Nephron progenitor cell (in vitro differentiated cells): ENCODE results near the gene ABHD14A.

ENCODE experiments used
- DNase-seq: peaks from one replicate; pipeline ENCODE4 v3.0.0; 2021
- H3K27ac Mint-ChIP-seq: 2 replicates; pipeline ENCODE4 v1.8.0; 2021; ENCODE audit warnings: mild to moderate bottlenecking, moderate library complexity, mixed read lengths
- H3K27me3 Mint-ChIP-seq: 2 replicates; pipeline ENCODE4 v1.8.0; 2021; ENCODE audit warnings: mild to moderate bottlenecking, low read depth, mixed read lengths; ENCODE audit not compliant: poor library complexity
- H3K36me3 Mint-ChIP-seq: 2 replicates; pipeline ENCODE4 v1.8.0; 2021; ENCODE audit warnings: low read depth, mixed read lengths
- H3K4me1 Mint-ChIP-seq: 2 replicates; pipeline ENCODE4 v1.8.0; 2021; ENCODE audit warnings: mixed read lengths
- H3K4me3 Mint-ChIP-seq: 2 replicates; pipeline ENCODE4 v1.8.0; 2021; ENCODE audit warnings: mild to moderate bottlenecking, moderate library complexity, mixed read lengths
- H3K9me3 Mint-ChIP-seq: 2 replicates; pipeline ENCODE4 v1.8.0; 2021; ENCODE audit warnings: mild to moderate bottlenecking, moderate library complexity, mixed read lengths
- TF ChIP-seq, protein P1 (sequence below): fragments of 200-600 bp; sonication (generic); IDR thresholded peaks from 2 replicates; pipeline ENCODE4 v1.5.0; 2021; ENCODE audit warnings: antibody characterized with exemption

The ABHD14A gene

DNA sequence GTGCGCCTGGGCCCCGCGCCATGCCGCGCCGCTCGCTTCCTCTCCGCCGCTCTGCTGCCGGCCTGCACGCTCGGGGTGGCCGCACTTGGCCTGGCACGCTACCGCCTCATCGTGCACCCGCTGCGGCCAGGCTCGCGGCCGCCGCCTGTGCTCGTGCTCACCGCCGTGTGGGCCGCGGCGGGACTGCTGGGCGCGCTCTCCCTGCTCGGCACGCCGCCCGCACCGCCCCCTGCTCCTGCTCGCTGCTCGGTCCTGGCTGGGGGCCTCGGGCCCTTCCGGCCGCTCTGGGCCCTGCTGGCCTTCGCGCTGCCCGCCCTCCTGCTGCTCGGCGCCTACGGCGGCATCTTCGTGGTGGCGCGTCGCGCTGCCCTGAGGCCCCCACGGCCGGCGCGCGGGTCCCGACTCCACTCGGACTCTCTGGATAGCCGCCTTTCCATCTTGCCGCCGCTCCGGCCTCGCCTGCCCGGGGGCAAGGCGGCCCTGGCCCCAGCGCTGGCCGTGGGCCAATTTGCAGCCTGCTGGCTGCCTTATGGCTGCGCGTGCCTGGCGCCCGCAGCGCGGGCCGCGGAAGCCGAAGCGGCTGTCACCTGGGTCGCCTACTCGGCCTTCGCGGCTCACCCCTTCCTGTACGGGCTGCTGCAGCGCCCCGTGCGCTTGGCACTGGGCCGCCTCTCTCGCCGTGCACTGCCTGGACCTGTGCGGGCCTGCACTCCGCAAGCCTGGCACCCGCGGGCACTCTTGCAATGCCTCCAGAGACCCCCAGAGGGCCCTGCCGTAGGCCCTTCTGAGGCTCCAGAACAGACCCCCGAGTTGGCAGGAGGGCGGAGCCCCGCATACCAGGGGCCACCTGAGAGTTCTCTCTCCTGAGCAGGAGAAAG lies 18.7 kb upstream of the ABHD14A start:
- peaks cover 26% of the 10 kb centered on the region for H3K4me1 Mint-ChIP-seq
- TF ChIP-seq, protein P1, sequence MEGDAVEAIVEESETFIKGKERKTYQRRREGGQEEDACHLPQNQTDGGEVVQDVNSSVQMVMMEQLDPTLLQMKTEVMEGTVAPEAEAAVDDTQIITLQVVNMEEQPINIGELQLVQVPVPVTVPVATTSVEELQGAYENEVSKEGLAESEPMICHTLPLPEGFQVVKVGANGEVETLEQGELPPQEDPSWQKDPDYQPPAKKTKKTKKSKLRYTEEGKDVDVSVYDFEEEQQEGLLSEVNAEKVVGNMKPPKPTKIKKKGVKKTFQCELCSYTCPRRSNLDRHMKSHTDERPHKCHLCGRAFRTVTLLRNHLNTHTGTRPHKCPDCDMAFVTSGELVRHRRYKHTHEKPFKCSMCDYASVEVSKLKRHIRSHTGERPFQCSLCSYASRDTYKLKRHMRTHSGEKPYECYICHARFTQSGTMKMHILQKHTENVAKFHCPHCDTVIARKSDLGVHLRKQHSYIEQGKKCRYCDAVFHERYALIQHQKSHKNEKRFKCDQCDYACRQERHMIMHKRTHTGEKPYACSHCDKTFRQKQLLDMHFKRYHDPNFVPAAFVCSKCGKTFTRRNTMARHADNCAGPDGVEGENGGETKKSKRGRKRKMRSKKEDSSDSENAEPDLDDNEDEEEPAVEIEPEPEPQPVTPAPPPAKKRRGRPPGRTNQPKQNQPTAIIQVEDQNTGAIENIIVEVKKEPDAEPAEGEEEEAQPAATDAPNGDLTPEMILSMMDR, result peak; percentile 62
- H3K36me3 Mint-ChIP-seq, result peaks cover 17% of the 10 kb centered on the region
- peak; percentile 65 for DNase-seq
- no peak overlapping the region for H3K27ac Mint-ChIP-seq
- H3K27me3 Mint-ChIP-seq, result peaks cover 5% of the 10 kb centered on the region
- H3K4me3 Mint-ChIP-seq, result no peak overlapping the region
- no peaks in the 10 kb centered on the region for H3K9me3 Mint-ChIP-seq

DNA sequence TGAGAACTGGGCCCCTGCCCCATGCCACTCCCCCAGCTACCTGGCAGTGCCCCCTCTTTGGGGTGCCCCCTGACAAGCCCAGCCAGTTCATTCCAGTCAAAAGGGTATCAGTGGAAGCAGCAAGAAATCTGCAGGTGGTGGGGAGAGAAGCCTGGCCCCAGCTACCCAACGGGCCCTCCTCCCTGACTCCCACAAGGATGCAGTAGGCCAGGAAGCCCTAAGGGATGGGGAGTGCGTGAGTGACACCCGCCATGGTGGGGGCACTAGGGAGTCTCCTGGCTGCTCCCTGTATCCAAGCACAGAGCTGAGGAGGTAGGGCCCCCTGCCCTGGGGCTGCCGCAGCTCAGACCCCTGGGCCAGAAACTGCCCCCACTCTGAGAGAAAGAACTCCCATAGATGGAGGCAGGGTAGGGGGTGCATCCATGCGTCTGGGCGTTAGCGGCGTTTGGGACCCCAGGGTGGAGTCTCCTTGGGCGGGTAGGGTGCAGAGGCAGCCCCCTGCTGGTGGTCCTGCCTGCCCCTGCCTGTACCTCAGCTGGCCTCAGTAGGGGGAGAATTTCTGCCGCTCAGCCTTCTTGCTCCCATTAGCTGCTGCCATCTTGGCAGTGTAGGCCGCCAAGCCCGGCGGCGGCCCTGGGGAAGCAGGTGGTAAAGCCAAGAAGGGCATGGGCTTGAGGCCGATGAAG lies 17.2 kb upstream of the ABHD14A start:
- Mint-ChIP-seq H3K4me3 (no peak overlapping the region), H3K36me3 (peaks cover 27% of the 10 kb centered on the region), H3K27me3 (peaks cover 5% of the 10 kb centered on the region), H3K9me3 (no peaks in the 10 kb centered on the region), H3K27ac (no peak overlapping the region), H3K4me1 (peaks cover 34% of the 10 kb centered on the region)
- no peak for DNase-seq
- TF ChIP-seq, protein P1, result no peak

DNA sequence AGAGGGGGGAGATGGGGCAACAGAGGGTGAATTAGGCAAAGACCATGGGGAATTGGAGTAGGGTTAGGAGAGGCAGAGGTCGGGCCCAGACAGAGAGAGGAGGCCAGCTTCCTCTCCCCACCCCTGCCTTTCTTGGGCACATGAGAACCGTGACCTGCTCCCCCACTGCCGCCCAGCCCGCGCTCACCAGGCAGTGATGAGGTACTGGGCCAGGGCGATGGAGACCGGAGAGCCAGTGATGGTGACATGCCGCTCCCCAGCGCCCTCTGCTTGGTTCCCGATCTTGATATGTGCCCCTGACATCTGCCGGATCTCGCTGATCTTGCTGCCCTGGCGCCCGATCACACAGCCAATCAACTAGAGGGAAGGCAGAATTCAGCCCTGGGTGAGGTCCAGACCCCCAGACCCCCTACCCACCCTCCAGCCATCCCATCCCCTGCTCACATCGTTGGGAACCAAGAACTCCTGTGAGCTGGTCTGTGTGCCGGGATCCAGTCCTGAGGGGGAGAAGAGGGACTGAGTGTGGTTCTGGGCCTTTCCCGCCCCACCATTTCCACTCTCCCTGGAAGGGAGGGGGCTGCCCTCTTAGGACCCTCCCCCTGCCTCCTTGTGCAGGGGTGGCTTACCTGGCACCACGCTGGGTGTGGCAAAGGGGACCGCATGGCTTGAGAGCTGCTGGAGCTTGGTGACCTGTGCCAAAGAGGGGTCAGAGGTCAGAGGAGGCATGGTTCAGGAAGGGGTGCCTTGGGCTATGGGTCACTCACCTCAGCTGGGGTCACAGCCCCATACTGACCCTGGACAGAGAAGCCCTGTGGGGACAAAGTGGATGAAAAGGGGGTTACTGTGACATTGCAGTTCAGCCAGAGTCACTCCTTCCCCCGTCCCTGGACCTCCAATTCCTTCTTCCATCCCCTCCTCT lies 16.0 kb upstream of the ABHD14A start:
- DNase-seq, result no peak
- no peaks in the 10 kb centered on the region for H3K9me3 Mint-ChIP-seq
- TF ChIP-seq, protein P1, result no peak
- H3K27ac Mint-ChIP-seq, result no peak overlapping the region
- no peak overlapping the region for H3K4me3 Mint-ChIP-seq
- peaks cover 27% of the 10 kb centered on the region for H3K36me3 Mint-ChIP-seq
- peaks cover 5% of the 10 kb centered on the region for H3K27me3 Mint-ChIP-seq
- H3K4me1 Mint-ChIP-seq, result peaks cover 33% of the 10 kb centered on the region

GRCh38 chr3:51959651-51960050 lies 15.2 kb upstream of the ABHD14A start:
- Mint-ChIP-seq H3K36me3 (peaks cover 27% of the 10 kb centered on the region), H3K4me1 (peaks cover 37% of the 10 kb centered on the region), H3K27ac (no peak overlapping the region), H3K4me3 (no peak overlapping the region), H3K9me3 (no peaks in the 10 kb centered on the region), H3K27me3 (no peaks in the 10 kb centered on the region)
- TF ChIP-seq, protein P1, result no peak
- no peak for DNase-seq

DNA sequence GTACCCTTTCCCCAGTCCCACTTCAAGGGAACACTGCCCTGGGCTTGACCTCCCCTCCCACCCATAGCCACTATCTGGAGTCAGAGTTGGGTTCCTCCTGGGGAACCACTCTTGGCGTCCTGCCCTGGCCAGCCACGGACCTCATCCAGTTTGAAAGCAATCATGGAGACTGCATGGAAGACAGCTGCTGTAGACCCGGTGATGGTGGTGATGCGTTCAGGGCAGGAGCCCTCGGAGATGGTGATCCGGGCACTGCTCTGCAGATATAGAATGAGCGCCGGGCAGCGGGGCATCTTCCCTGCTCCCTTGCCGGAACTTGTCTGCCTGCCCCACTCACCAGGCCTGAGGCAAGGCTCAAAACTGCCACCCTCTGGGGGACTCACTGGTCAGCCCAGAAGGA lies 14.5 kb upstream of the ABHD14A start:
- TF ChIP-seq, protein P1, result no peak
- peaks cover 45% of the 10 kb centered on the region for H3K4me1 Mint-ChIP-seq
- no peaks in the 10 kb centered on the region for H3K9me3 Mint-ChIP-seq
- H3K36me3 Mint-ChIP-seq, result peaks cover 27% of the 10 kb centered on the region
- H3K27me3 Mint-ChIP-seq, result no peaks in the 10 kb centered on the region
- no peak overlapping the region for H3K27ac Mint-ChIP-seq
- DNase-seq, result no peak
- H3K4me3 Mint-ChIP-seq, result no peak overlapping the region
